Myocyte (in vitro differentiated cells): ENCODE data around the gene NRN1. TPM values are rescaled to one million over a fixed set of nuclear protein-coding genes. Genes with fewer than 3 reads are reported as not detected.
"Not testable (repeated sequence)": the region's sequence is repeated elsewhere in the genome, so short reads cannot be mapped to it uniquely, and the experiment has no call there.

Experiments
- DNase-seq: peaks from one replicate; pipeline ENCODE4 v3.0.0-alpha.2; 2012; ENCODE audit warnings: low read depth
- polyA plus RNA-seq: library from polyadenylated mRNA; unstranded; fragments of >200 nt; gene quantifications from one replicate; pipeline ENCODE4 v1.2.1, GENCODE V29; 2012; ENCODE audit warnings: missing spikeins
- total RNA-seq: library from RNA; depleted of rRNA; stranded (reverse); fragments of >200 nt; gene quantifications from 2 replicates; pipeline ENCODE4 v1.2.3, GENCODE V29; 2014

Gene NRN1
- total RNA-seq: 60.1 and 79.4 TPM in 2 replicates
- polyA plus RNA-seq: 36.1 TPM

DNA sequence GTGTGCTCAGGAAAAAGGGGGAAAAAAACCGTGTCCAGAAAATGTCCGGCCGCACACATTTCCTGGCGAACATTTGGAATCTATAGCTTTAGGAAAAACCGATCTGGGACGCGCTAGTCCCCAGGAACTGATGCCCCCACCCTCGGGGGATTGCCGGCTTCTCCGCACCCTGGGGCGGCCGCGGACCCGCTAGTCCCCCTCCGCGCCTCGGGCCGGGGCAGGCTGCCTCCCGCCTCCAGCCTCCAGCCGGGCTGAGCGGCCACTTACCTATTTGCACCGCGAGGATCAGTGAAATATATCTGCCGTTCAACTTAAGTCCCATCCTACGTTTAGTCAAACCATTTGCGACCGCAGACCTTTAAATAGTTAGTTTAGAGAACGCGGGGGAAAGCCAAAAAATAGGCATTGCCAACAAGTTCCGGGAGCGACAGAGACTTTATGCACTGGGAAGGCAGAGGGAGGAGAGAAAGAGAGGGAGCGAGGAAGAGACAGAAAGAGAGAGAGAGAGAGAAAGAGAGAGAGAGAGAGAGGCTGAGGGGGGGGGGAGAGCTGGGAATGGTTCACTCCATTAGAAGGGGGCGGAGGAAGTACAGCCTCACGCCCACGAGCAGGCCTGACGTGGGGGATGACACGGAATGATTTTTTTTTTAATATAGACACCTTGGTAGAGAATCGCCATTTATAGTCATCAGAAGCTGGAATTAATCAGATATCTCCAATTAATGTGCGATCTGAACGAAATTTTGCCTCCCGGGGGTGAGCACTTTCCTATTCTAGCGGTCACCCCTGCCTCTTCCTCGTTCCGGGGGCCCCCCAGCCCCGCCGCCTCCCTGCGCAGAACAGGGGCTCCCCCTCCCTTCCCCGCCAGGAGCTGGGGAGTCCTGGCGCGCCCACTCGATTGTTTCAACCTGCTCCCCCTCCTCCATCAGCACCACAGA lies at the start of gene NRN1:
NRN1 (minus strand) TSS at position 498 of the 938 bp plus-strand sequence; CDS start at position 322, 176 bp downstream.
- DNase-seq: peak; percentile 79

GRCh38 chr6:6052216-6052615 lies 45.5 kb upstream of the NRN1 start:
- peak; percentile 35 for DNase-seq

DNA sequence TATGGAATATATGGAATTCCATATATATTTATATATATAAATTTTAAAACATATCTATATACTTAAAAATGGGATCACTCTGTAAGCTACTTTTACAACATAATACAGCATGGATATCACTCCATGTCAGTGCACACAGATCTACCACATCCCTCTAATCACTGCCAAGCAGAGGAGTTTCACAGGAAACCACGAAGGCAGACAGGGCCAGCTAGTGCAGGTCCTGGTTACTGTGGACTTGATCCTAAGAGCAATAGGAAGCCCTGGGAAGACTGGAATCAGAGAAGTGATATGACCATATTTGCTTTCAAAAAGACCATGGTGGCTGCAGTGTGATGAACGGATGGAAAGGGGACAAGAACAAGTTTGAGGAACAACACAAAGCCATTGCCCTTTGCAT lies 40.0 kb upstream of the NRN1 start:
- DNase-seq: peak; percentile 18

DNA sequence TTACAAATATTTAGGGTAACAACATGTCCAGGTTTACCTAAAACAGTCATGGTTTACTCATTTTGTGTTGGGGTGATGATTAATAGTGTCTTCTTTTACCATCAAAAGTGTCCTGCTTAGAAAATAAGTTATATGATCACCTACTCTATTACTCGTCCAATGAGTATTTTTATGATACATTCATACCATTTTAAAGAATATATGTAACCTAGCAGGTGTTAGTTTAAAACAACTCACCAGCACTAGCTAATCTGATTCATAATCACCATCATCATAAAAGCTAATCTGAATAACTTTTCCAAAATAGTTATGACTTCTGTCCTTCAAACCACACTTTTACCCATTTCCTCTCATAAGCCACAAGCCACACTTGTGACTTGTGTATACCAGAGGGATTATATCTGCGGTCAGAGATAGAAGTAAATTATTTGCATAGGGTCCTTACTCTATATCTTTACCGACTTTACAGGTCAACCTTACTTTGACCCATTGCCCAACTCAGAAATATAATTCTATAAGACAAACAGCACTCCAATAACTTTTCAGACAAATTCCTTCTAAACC lies 33.3 kb upstream of the NRN1 start:
- no peak for DNase-seq

- no peak for DNase-seq
These were observed 30.5 kb upstream of the NRN1 start for GRCh38 chr6:6037179-6037578.

DNA sequence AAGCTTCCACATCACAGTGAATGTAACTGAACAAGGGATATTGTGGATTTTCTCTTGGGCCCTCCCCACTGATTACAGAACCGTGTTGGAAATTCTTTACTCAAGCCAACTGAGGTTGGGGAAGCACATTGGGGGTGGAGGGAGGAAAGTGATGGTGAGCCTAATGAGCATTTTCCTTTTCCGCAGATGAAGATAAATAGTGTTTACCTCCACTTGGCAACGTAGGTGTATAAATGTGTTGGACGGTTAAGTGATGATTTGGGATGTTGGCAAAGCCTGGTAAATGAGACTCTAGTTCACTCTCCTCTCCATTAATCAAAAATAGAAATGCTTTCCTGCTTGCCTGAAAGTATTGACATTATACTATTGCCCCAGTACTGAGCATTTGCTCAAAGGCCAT lies 27.1 kb upstream of the NRN1 start:
- no peak for DNase-seq

- DNase-seq: no peak
These were observed 19.9 kb upstream of the NRN1 start for GRCh38 chr6:6026513-6027205.

GRCh38 chr6:6025736-6026135 lies 19.0 kb upstream of the NRN1 start:
- DNase-seq: no peak

- DNase-seq: no peak
These were observed 17.5 kb upstream of the NRN1 start for GRCh38 chr6:6024220-6024619.

- not testable (repeated sequence) for DNase-seq
These were observed 16.1 kb upstream of the NRN1 start for GRCh38 chr6:6022841-6023240.

DNA sequence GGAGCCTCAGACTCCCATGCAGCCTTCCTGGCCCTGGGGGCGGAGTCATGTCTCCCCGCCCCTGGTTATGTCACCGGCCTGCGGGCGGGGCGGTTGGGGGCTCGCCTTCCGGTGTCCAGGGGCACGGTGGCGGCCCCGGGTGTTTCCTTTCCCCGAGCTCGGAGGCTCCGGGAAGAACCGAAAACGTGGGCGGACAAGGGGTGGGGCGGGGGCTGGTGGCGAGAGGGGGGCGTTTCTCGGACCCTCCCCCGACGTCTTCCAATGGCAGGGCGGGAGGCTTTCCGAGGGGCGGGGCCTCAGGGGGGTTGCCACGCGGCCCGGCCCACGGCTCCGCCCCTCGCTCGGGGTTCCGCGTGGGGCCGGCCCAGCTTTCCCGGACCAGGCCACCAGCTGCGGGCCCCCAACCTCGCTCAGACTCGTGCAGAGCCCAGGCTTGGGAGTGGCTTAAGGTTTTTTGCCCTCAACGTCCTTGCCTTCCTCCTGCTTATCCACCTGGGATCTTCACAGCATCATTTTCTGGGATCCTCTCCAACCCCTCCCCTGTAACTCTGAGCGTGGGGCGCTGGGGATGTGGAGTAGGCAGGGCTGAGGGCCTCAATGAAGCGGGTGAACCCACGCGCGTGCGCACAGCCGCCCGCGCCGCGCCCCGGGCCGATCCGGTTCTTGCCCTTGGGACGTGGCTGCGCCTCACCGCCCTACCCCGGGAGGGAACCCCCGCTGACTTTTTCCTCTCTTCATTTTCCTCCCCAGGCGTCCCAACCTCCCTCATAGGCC lies 2.1 kb upstream of the NRN1 start:
- DNase-seq: peak; percentile 95

DNA sequence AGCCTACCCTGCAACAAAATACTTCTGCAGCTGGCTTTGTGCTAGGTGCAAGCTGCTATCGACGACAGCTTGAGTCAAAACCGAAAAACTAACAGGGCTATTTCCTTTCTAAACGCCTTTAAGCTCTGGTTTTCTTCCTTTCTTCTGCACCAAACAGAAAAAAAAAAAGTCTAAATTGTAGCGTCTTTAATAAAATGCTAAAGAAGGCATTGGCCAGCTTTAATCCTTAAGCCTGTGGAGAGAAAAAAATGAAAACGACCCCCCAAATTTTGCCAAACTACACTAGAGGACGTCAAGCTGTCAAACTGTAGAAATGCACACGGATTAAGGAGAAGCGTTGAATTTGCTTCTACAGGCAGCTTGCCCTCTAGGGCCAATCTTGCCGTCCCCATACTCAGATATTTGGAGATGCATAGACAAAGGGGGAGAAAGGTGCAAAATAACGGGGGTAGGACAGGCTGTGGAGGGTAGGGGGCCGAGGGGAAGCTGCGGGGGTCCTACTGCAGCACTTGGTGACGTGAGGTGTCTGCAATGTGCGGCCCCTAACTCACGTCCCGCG lies 1.4 kb upstream of the NRN1 start:
- DNase-seq: no peak

- DNase-seq: peak; percentile 69
These were observed 802 bp upstream of the NRN1 start for GRCh38 chr6:6007366-6008088.

- DNase-seq: peak; percentile 17
These were observed 708 bp downstream of the NRN1 start for GRCh38 chr6:6006006-6006427.

DNA sequence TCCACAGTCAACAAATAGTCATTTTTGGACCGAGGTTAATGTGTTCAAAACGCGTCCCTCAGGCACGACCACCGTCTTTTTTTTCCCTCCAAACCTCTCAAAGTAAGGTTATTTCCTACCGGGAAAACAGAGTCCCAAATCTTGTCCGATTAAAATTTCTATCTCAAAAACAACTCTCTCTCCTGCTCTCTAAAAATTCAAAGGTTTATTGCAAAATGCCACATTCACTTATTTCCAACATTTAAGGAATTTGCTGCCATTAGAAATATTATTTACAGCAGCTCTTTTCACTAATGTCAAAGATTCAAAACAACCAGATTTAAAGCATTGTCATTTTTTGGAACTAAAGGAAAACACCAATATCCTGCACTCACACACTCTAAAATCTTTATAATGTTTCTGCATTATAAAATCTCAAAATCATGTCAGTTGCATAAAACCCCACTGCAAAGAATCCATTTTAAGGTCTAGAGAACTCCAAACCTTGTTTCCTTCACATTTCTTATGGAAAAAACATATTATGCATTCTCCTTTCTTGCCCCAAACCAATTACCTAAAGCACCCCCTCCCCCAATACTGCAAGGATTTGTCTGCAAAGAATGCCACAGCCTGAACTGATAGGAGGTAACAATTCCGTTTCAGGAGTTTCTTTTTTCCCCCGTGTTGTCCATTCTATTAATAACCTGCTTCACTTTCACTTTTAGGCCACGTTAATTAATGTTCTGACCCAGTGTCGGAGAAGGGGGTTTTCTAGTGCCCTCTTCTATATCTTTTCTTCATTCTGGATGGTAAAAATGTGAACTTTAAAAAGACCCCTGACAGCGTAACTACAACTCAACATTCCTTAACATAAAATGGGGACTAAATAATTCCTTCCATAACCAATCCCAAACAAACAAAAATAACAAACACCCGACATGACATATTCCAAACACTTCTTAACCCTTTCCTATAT lies 1.4 kb downstream of the NRN1 start:
- peak; percentile 19 for DNase-seq

DNA sequence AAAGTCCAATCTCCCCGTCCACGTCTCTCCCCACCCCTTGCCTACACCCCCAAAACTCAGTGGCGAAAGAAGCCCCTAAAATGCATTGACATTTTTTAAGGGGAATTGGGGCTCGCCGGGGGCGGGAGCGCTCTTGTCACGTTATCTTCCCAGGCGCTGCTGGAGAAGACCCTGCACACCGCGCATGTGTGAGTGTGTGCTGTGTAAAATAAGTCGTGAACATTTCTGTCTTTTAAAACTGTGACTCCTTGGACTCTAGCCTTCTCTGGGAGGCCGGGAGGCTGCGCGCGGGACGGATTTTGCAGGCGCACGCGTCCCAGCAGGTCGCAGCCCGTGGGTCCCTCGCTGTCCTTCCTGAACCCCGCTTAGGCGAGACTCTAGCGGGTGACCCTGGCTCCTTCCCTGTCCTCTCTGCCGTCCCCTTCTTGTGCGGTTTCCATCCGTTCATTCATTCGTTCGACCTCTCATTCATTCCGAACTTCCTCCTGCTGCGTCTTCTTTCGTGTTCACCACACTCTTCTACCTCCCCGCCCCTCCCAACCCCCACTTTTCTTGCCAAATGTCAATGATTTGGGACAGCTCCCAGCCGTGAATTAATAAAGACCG lies 2.2 kb downstream of the NRN1 start:
- peak; percentile 42 for DNase-seq

GRCh38 chr6:6003621-6004366 lies 2.9 kb downstream of the NRN1 start:
- peak; percentile 67 for DNase-seq
